H1 (cell line): Measurements from ENCODE around the gene IPO13. TPM values are rescaled to one million over a fixed set of nuclear protein-coding genes. Genes with fewer than 3 reads are reported as not detected.

ENCODE experiments used
- CTCF ChIA-PET: fragments of 300-600 bp; sonication (Branson Sonifier 250); formaldehyde crosslinking; loops from one replicate; lab custom pipeline; 2021; ENCODE audit not compliant: partially characterized antibody; lab: Charles Lee
- POLR2A ChIA-PET: fragments of 300-600 bp; sonication (Branson Sonifier 250); formaldehyde crosslinking; loops from one replicate; lab custom pipeline; 2021; ENCODE audit warnings: inconsistent platforms; ENCODE audit not compliant: partially characterized antibody; lab: Charles Lee
- DNase-seq, 2 experiments: peaks; one replicate each; pipeline versions ENCODE4 v3.0.0 to v3.0.0-alpha.2; 2010 to 2022; ENCODE audit warnings: low spot score in 2 of 2, low read depth in 1 of 2, mixed read lengths in 1 of 2
- FAIRE-seq: peaks from 2 replicates; lab custom pipeline; 2011; peaks lifted over from hg19 to GRCh38; lab: Jason Lieb, UNC
- H2AFZ ChIP-seq: 2 replicates; pipeline ENCODE4 v1.8.1; 2012; ENCODE audit warnings: low read length, inconsistent platforms
- H2AK5ac ChIP-seq: 2 replicates; pipeline ENCODE4 v1.6.1; 2013; ENCODE audit warnings: low read depth, low read length
- H2BK120ac ChIP-seq: replicated peaks from 2 replicates; pipeline ENCODE3; 2013; ENCODE audit warnings: low read depth, low read length, inconsistent platforms
- H2BK12ac ChIP-seq: 2 replicates; pipeline ENCODE4 v1.6.1; 2013; ENCODE audit warnings: low read depth, low read length
- H2BK15ac ChIP-seq: 2 replicates; pipeline ENCODE4 v1.6.1; 2013; ENCODE audit warnings: low read length
- H2BK20ac ChIP-seq: 2 replicates; pipeline ENCODE4 v1.6.1; 2013; ENCODE audit warnings: low read length
- H2BK5ac ChIP-seq: 2 replicates; pipeline ENCODE4 v1.6.1; 2013; ENCODE audit warnings: low read depth, low read length
- H3K14ac ChIP-seq: 2 replicates; pipeline ENCODE4 v1.6.1; 2013; ENCODE audit warnings: inconsistent platforms; ENCODE audit not compliant: insufficient read length
- H3K18ac ChIP-seq: 2 replicates; pipeline ENCODE4 v1.6.1; 2013; ENCODE audit warnings: low read length; ENCODE audit errors: extremely low read depth
- H3K23ac ChIP-seq: 2 replicates; pipeline ENCODE4 v1.6.1; 2013; ENCODE audit warnings: inconsistent platforms; ENCODE audit not compliant: insufficient read length
- H3K23me2 ChIP-seq: 2 replicates; pipeline ENCODE4 v1.6.1; 2013; ENCODE audit warnings: low read depth, low read length
- H3K27ac ChIP-seq: 2 replicates; pipeline ENCODE4 v1.6.1; 2011; ENCODE audit warnings: low read depth, low read length, inconsistent platforms
- H3K27me3 ChIP-seq, 4 experiments: replicated peaks in 1 of 4; 1 replicate in 1 of 4; 2 replicates in 3 of 4; pipeline versions ENCODE4 v1.6.1 to v1.8.1; 2011 to 2013; ENCODE audit warnings: low read length in 3 of 4, mild to moderate bottlenecking in 3 of 4, inconsistent platforms in 2 of 4, mixed read lengths in 2 of 4, moderate library complexity in 1 of 4; ENCODE audit not compliant: control insufficient read depth in 3 of 4, insufficient read depth in 3 of 4; ENCODE audit errors: extremely low read depth in 1 of 4
- H3K36me3 ChIP-seq, 4 experiments: 2 replicates each; pipeline versions ENCODE4 v1.6.1 to v1.8.1; 2011 to 2013; ENCODE audit warnings: mild to moderate bottlenecking in 4 of 4, low read length in 3 of 4, moderate library complexity in 2 of 4, control low read depth in 1 of 4, inconsistent platforms in 1 of 4; ENCODE audit not compliant: insufficient read depth in 4 of 4, control insufficient read depth in 2 of 4
- H3K4ac ChIP-seq: replicated peaks from 2 replicates; pipeline ENCODE3; 2013; ENCODE audit warnings: low read length, low read depth, mixed read lengths, inconsistent platforms; ENCODE audit not compliant: insufficient read length
- H3K4me1 ChIP-seq, 4 experiments: replicated peaks in 1 of 4; 1 replicate in 1 of 4; 2 replicates in 3 of 4; pipeline versions ENCODE4 v1.6.1 to v1.8.1; 2011 to 2013; ENCODE audit warnings: low read length in 3 of 4, inconsistent platforms in 2 of 4, mixed read lengths in 1 of 4; ENCODE audit not compliant: insufficient read depth in 4 of 4, control insufficient read depth in 3 of 4
- H3K4me2 ChIP-seq, 2 experiments: 2 replicates each; pipeline versions ENCODE4 v1.6.1 to v1.8.1; 2011 to 2013; ENCODE audit warnings: low read depth in 2 of 2, low read length in 2 of 2, control low read depth in 1 of 2, inconsistent platforms in 1 of 2, mild to moderate bottlenecking in 1 of 2; ENCODE audit not compliant: insufficient read depth in 1 of 2
- H3K4me3 ChIP-seq, 4 experiments: fragments of 200-600, 300-600 bp in 1 of 4; sonication (generic), shearing (Covaris generic), sonication (Bioruptor Twin) in 1 of 4; 2 replicates each; pipeline versions ENCODE4 v1.5.1 to v1.8.1; 2011 to 2016; ENCODE audit warnings: low read length in 4 of 4, low read depth in 3 of 4, control low read depth in 2 of 4, inconsistent platforms in 2 of 4, mild to moderate bottlenecking in 2 of 4, mixed read lengths in 1 of 4, moderate library complexity in 1 of 4; ENCODE audit not compliant: insufficient read depth in 2 of 4; ENCODE audit errors: extremely low read depth in 1 of 4
- H3K56ac ChIP-seq: replicated peaks from 2 replicates; pipeline ENCODE3; 2013; ENCODE audit warnings: low read depth, mild to moderate bottlenecking, mixed read lengths, low read length, inconsistent platforms; ENCODE audit not compliant: insufficient read length
- H3K79me1 ChIP-seq: 2 replicates; pipeline ENCODE4 v1.6.1; 2013; ENCODE audit warnings: low read depth, low read length, control low read depth
- H3K79me2 ChIP-seq, 2 experiments: 2 replicates each; pipeline versions ENCODE4 v1.6.1 to v1.8.1; 2012 to 2013; ENCODE audit warnings: low read length in 2 of 2, mild to moderate bottlenecking in 2 of 2, inconsistent platforms in 1 of 2; ENCODE audit not compliant: insufficient read depth in 2 of 2, control insufficient read depth in 1 of 2
- H3K9ac ChIP-seq, 4 experiments: replicated peaks in 1 of 4; 1 replicate in 1 of 4; 2 replicates in 3 of 4; pipeline versions ENCODE4 v1.6.1 to v1.8.1; 2011 to 2013; ENCODE audit warnings: low read depth in 3 of 4, low read length in 3 of 4, control low read depth in 2 of 4, mild to moderate bottlenecking in 2 of 4, moderate library complexity in 2 of 4, inconsistent platforms in 1 of 4; ENCODE audit errors: extremely low read depth in 1 of 4
- H3K9me3 ChIP-seq, 2 experiments: 2 replicates each; pipeline versions ENCODE4 v1.6.1 to v1.8.1; 2012 to 2013; ENCODE audit warnings: mild to moderate bottlenecking in 2 of 2, moderate library complexity in 2 of 2, control low read depth in 1 of 2, inconsistent platforms in 1 of 2, low read depth in 1 of 2, low read length in 1 of 2, mixed read lengths in 1 of 2; ENCODE audit not compliant: insufficient read depth in 2 of 2
- H4K20me1 ChIP-seq, 2 experiments: replicated peaks in 1 of 2; 2 replicates each; pipeline versions ENCODE3 to v1.8.1; 2011 to 2013; ENCODE audit warnings: inconsistent platforms in 2 of 2, low read length in 2 of 2, mild to moderate bottlenecking in 1 of 2; ENCODE audit not compliant: insufficient read depth in 2 of 2, control insufficient read depth in 1 of 2
- H4K5ac ChIP-seq: 2 replicates; pipeline ENCODE4 v1.6.1; 2013; ENCODE audit warnings: low read length, low read depth, mixed read lengths, inconsistent platforms; ENCODE audit not compliant: insufficient read length
- H4K8ac ChIP-seq: 2 replicates; pipeline ENCODE4 v1.8.0; 2013; ENCODE audit warnings: mild to moderate bottlenecking, moderate library complexity, low read length, inconsistent platforms; ENCODE audit not compliant: insufficient read depth; ENCODE audit errors: extremely low read depth
- H4K91ac ChIP-seq: replicated peaks from 2 replicates; pipeline ENCODE3; 2013; ENCODE audit warnings: low read length, mixed read lengths, inconsistent platforms; ENCODE audit not compliant: insufficient read length
- ASH2L ChIP-seq: fragments of 200-600, 300-600 bp; sonication (generic); IDR thresholded peaks from one replicate; pipeline ENCODE4 v1.7.1; 2017; ENCODE audit warnings: low read length
- ATF3 ChIP-seq: IDR thresholded peaks from 2 replicates; pipeline ENCODE4 v1.6.1; 2011; ENCODE audit warnings: low read depth, mild to moderate bottlenecking, low read length; ENCODE audit not compliant: insufficient read depth
- BCL11A ChIP-seq, 2 experiments: IDR thresholded peaks; one replicate each; pipeline ENCODE4 v1.6.1; 2011; ENCODE audit warnings: low read depth in 2 of 2, low read length in 2 of 2, mild to moderate bottlenecking in 2 of 2
- CHD1 ChIP-seq: IDR thresholded peaks from 2 replicates; pipeline ENCODE4 v1.6.1; 2012; ENCODE audit warnings: low read depth, low read length, improper control_type of control experiment
- CREB1 ChIP-seq: IDR thresholded peaks from 2 replicates; pipeline ENCODE4 v1.6.1; 2012; ENCODE audit warnings: inconsistent platforms
- HDAC6 ChIP-seq: IDR thresholded peaks from one replicate; pipeline ENCODE4 v1.7.1; 2012; ENCODE audit warnings: low read depth, mild to moderate bottlenecking, inconsistent platforms, low read length, moderate library complexity
- KDM5A ChIP-seq: fragments of 200-600 bp; IDR thresholded peaks from 2 replicates; pipeline ENCODE4 v1.7.1; 2012; ENCODE audit warnings: mild to moderate bottlenecking, low read length, inconsistent platforms, mixed read lengths
- POLR2AphosphoS5 ChIP-seq: IDR thresholded peaks from 2 replicates; pipeline ENCODE4 v1.6.1; 2011; ENCODE audit warnings: low read depth, low read length
- SP1 ChIP-seq: IDR thresholded peaks from 2 replicates; pipeline ENCODE4 v1.6.1; 2011; ENCODE audit warnings: low read depth, low read length
- SP4 ChIP-seq: IDR thresholded peaks from 2 replicates; pipeline ENCODE4 v1.6.1; 2012; ENCODE audit warnings: low read length, inconsistent platforms
- SRF ChIP-seq: IDR thresholded peaks from 2 replicates; pipeline ENCODE4 v1.6.1; 2011; ENCODE audit warnings: mild to moderate bottlenecking, low read depth, low read length, moderate library complexity
- TAF7 ChIP-seq: optimal IDR thresholded peaks from 2 replicates; pipeline ENCODE3; 2011; ENCODE audit warnings: low read depth, mild to moderate bottlenecking, inconsistent platforms, low read length, moderate library complexity, borderline replicate concordance
- WGBS, 2 experiments: shearing (Covaris generic) in 1 of 2; methylation state at CpG; one replicate each; pipeline versions ENCODE4 v1.1.6 to v1.1.7; 2013 to 2015; ENCODE audit warnings: low lambda C conversion rate in 2 of 2, mixed read lengths in 2 of 2, inconsistent platforms in 1 of 2, low coverage in 1 of 2, missing lambda C conversion rate in 1 of 2; ENCODE audit not compliant: insufficient replicate concordance in 2 of 2, insufficient coverage in 1 of 2, insufficient read length in 1 of 2; ENCODE audit errors: extremely low coverage in 1 of 2, missing lambda C conversion rate in 1 of 2; 5-methylcytosine and 5-hydroxymethylcytosine counted together
- polyA plus RNA-seq, 7 experiments: library from polyadenylated mRNA; depleted of rRNA in 3 of 7; stranded (reverse) in 5 of 7; unstranded in 2 of 7; fragments of >200 nt in 5 of 7; fragments of 200-250 nt in 2 of 7; gene quantifications; 1 replicate in 5 of 7; 2 replicates in 1 of 7; 4 replicates in 1 of 7; pipeline versions ENCODE4 v1.2.1 to v1.2.3, GENCODE V29; 2011 to 2013; ENCODE audit warnings: missing spikeins in 2 of 7, mixed read lengths in 2 of 7
- total RNA-seq: library from RNA; stranded (reverse); fragmentation: NEBNext Ultra II Directional; extraction: Animal tissue kit (Norgen Biotek cat#: 25700); gene quantifications from 2 replicates; pipeline ENCODE4 v1.2.1, GENCODE V29; 2021

IPO13 gene
- total and polyA plus RNA-seq, 2 of the 8 experiments (the other 6 are each of a cell fraction or from before 2014, with no cell fraction given) = 23.0 to 27.0 TPM

GRCh38 chr1:43898981-43899380, 47.8 kb upstream of the IPO13 start:
- H3K4me1 ChIP-seq = no peaks in the 10 kb centered on the region
- no peaks in the 10 kb centered on the region for H3K79me1 ChIP-seq
- FAIRE-seq (no peak), DNase-seq (no peak)
- H3K23ac ChIP-seq = no peak overlapping the region
- H3K27ac ChIP-seq = no peak overlapping the region
- no peak overlapping the region for H4K8ac ChIP-seq
- H3K79me2 ChIP-seq = no peaks in the 10 kb centered on the region
- H2BK12ac ChIP-seq = no peak overlapping the region
- no peak overlapping the region for H3K9ac ChIP-seq
- WGBS, 2 experiments = 93% methylated on average over 12 of the region's 12 CpGs; no CpG with 5 or more reads in 1 of the 2 experiments
- H3K4ac ChIP-seq = no peak overlapping the region
- H3K36me3 ChIP-seq = no peaks in the 10 kb centered on the region
- H2BK20ac ChIP-seq = no peak overlapping the region
- H3K18ac ChIP-seq = no peak overlapping the region
- no peak overlapping the region for H2BK15ac ChIP-seq
- no peak overlapping the region for H2BK120ac ChIP-seq
- H3K9me3 ChIP-seq = no peaks in the 10 kb centered on the region
- no peaks in the 10 kb centered on the region for H3K27me3 ChIP-seq
- H3K4me2 ChIP-seq = no peak overlapping the region
- CTCF ChIA-PET = interaction anchor here (1.2 to 4.3 kb wide), 5 partner anchors 9 to 134 kb away, joined by 3 to 36 read pairs (median 7); no protein-coding TSS in a partner anchor
- no peak overlapping the region for H4K91ac ChIP-seq
- H3K14ac ChIP-seq = no peak overlapping the region
- no peak overlapping the region for H4K5ac ChIP-seq
- H4K20me1 ChIP-seq = peaks cover 0 to 2% of the 10 kb centered on the region in 2 experiments
- H3K56ac ChIP-seq = no peak overlapping the region
- H3K23me2 ChIP-seq = no peaks in the 10 kb centered on the region; the same call in 1 of the 2 replicates
- no peak overlapping the region for H2AFZ ChIP-seq
- H3K4me3 ChIP-seq = no peak overlapping the region
- H2BK5ac ChIP-seq = no peak overlapping the region
- POLR2A ChIA-PET = interaction anchor here (0.6 to 1.3 kb wide), 3 partner anchors 8 to 12 kb away, joined by 3 to 4 read pairs (median 4); no protein-coding TSS in a partner anchor
- H2AK5ac ChIP-seq = no peak overlapping the region
- TF ChIP-seq SP4 (no peak), BCL11A (IDR thresholded peaks at IDR 0.05; ENCODE audit: low read depth in 2 of 2, low read length in 2 of 2) (no peak), CREB1 (no peak), ATF3 (no peak), SRF (no peak), CHD1 (no peak), POLR2AphosphoS5 (no peak), SP1 (no peak), ASH2L (no peak), KDM5A (no peak), HDAC6 (no peak), TAF7 (no peak)
